ENCODE data around the gene TREM2. TPM values are rescaled to one million over a fixed set of nuclear protein-coding genes. Genes with fewer than 3 reads are reported as not detected.

The TREM2 gene
- total RNA-seq, 1 experiment from 2014 or later: not detected

DNA sequence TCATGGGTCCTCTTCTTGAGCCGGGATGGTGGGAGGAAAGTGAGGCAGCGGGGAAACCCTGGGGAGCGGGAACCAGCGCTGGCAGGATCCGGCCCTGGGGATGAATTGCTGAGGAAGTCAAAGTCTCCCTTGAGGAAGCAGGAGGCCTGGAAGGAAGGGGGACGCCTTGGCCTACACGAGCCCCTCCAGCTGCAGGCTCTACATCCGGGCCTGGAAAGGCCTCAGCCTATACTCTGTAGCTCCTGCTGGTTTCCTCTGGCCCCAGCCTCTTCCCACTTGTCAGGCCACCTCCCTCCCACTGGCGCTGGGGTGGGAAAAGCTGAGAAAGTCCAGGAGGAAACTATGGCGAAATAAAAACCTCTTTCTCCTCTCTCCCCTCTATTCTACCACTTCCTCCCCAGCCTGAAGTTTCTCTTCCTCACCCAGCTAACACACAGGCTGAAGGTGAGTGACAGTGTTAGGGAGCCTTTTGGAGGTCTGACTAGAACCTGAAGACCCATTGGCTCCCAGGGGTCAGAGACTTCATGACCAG is 23.2 kb upstream of the TREM2 start:
- DNase-seq (ENCODE audit: low spot score): no peak
- in situ Hi-C loops (cut with HindIII; ENCODE audit: low sequenced_read_pairs): no loop called here

DNA sequence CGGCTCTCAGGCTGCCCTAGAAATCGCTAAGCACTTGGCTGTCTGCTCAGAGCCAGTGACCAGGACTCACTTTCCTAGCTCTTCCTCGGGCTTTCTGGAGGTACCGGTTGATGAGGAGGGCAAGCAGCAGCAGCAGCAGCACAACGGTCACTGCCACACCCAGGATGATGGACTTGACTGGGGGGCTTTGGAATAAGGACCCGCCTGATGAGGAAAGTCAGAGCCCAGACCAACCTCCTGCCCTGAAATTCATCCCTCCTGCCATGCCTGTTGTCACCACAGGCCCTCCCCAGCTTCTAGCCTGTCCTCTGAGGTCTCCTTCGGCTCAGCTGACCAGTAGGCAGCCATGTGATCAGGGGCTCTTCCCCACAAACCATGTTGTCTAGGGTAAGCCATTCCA is 21.8 kb upstream of the TREM2 start:
- no peak for DNase-seq (ENCODE audit: low spot score)
- in situ Hi-C loops (cut with HindIII; ENCODE audit: low sequenced_read_pairs): no loop called here

DNA sequence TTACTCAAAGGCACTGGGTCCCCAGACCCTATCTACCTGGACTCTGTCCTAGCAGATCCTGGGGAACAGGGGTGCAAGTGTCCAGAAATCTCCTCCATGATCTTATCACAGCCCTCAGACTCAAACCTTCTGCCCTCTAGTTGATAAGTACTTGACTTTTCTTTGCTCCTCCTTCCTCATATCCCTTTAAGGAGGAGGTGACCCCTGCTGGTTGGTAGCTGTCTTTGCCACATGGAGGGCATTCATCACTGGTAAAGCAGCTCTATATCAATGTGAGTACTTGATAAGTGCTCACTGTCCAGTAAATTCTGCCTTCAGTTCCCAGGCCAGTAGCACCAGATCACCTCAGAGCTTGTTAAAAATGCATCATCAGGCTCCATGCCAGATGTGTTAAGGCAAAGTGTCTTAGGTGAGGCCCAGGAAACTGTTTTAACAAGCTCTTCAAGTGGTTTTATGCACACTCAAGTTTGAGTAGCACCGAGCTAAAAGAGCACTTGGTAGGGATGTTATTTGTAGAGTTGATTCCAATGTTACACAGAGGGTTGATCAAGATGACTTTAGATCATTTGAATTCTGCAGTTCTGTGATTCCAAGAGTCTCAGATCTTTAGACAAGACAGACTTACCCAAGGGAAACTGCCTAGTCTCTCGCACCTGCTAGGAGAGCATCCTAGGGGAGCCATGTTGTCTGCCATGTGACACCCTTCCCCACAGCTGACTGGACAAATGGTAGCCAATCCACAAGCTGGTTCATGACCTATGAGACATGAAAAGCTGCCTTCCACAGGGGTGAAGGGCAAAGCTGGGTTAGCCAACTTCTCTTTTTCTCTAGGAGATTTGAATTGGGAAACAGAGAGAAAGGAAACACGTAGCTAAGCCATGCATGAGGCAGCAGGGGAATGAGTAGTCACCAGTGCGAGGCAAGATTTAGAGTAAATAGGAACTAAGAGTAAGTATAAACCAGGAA is 19.4 kb upstream of the TREM2 start:
- peak; percentile 12 for DNase-seq (ENCODE audit: low spot score)
- in situ Hi-C loops (cut with HindIII; ENCODE audit: low sequenced_read_pairs): no loop called here

DNA sequence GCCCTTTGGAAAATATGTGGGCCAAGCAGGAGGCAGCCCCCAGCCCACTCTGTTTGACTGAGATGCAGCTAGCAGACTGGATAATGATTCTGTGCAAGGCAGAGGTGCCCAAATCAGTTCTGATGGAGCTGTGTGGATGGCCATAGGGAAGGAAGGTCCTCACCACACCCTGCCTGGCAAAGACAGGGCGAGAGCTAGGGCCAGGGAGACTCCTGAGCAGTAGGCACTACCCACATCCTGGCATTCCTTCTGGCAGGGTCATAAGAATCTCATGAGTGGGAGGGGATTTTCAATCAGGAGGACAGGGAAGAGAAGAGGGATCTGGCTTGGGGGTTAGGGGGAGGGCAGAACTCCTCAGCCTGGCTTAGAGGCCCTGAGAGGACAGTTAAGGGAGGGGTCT is 18.6 kb upstream of the TREM2 start:
- no peak for DNase-seq (ENCODE audit: low spot score)
- in situ Hi-C loops (cut with HindIII; ENCODE audit: low sequenced_read_pairs): no loop called here

DNA sequence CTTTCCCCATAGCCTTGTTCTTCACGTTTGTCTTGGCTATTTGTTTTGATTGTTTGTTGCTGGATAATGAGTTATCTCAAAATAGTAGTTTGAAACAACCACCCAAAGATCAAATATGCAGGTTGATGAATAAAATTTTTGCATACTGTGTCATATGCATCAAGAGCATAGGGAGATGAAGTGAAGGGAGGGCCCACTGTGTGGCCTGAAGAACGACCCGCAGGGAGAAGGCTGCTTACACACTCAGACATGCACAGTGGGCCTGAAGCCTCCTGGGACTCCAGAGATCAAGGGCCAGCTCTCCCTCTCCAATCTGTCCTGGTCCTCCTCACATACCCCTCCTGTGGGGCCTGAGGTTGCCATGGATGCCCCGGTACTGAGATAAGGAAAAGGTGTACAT is 16.2 kb upstream of the TREM2 start:
- in situ Hi-C loops (cut with HindIII; ENCODE audit: low sequenced_read_pairs): no loop called here
- no peak for DNase-seq (ENCODE audit: low spot score)

DNA sequence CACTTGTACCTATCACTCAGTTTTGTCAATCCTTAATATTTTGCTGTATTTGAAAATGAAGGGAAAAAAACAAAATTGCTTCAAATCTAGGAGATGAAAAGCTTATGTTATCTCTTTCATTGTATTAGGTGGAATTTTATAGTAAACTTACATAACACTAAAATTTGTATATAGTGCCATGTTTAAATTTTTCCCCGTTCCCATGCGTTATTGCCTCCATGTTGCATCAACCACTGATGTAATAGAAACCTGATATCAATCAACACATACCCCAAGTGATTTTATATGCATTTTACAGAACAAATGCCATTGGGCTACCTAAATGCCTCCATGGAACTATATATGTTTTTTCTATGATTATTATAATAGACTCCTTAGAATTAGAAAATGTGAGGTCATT is 14.8 kb upstream of the TREM2 start:
- no peak for DNase-seq (ENCODE audit: low spot score)
- in situ Hi-C loops (cut with HindIII; ENCODE audit: low sequenced_read_pairs): no loop called here

DNA sequence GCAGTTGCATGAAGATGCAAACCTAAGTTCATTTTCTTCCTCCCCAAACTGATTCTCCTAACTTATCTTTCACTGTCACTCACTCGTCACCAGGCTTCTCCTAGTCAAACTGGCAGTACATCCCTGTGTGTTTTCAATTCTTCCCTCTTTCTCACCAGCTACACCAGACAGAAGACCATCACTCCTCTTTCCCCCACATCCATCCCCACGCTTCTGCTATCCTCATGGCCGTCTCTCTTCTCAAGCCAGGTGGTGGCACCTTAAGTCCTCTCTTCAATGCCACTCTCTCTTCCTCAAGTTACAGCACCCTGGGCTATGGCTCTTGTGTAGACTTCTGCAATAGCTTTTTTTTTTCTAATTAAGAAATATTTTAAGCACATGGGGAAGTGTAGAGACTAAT is 14.4 kb upstream of the TREM2 start:
- in situ Hi-C loops (cut with HindIII; ENCODE audit: low sequenced_read_pairs): no loop called here
- DNase-seq (ENCODE audit: low spot score): no peak

DNA sequence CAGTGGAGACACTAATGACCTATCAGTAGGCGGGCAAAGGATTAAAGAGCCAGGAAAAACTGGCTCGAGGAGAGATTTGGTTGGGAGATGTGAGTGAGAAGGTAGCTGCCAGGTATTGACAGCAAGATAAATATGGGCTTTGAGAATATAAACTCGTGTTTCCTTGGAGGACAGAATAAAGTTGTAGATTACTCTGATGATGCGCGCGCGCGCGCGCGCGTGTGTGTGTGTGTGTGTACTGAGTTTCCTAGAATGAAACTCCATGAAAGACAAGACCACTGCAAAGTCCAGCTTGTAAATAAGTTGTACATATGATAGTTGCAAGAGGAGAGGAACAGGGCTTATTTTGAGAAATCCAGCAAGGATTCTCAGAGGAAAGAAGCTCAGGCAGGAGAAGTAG is 13.3 kb upstream of the TREM2 start:
- DNase-seq (ENCODE audit: low spot score): no peak
- in situ Hi-C loops (cut with HindIII; ENCODE audit: low sequenced_read_pairs): no loop called here

DNA sequence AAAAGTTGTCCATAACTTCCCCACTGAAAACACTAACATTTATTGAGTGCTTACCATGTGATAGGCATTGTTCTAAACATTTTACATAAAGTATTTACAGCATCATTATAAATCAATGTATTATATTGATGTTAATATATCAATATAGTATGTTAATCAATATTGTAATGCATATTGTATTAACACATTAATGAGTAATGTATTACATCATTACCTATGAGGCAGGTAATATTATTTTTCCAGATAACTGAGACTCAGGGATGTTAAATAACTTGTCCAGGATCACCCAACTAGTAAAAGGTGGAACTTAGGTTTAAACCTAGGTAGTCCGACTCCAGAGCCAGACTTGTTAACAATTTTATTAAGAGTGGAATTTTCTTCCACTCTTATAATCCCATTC is 12.2 kb upstream of the TREM2 start:
- DNase-seq (ENCODE audit: low spot score): no peak
- in situ Hi-C loops (cut with HindIII; ENCODE audit: low sequenced_read_pairs): no loop called here

DNA sequence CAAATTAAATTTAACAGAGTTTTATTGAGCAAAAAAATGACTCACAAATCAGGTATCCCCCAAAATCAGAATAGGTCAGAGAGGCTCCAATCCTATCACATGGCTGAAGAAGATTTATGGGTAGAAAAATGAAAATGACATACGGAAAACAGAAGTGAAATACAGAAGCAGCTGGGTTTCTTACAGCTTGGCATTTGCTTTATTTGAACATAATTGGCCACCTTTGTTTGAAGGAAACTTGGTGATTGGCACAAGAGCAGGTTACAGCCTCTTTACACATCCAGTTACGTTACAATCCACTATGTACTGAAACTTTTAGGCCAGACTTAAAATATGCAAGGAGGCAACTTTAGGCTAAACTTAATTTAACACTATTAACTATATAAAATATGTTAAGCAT is 11.7 kb upstream of the TREM2 start:
- no peak for DNase-seq (ENCODE audit: low spot score)
- in situ Hi-C loops (cut with HindIII; ENCODE audit: low sequenced_read_pairs): no loop called here

DNA sequence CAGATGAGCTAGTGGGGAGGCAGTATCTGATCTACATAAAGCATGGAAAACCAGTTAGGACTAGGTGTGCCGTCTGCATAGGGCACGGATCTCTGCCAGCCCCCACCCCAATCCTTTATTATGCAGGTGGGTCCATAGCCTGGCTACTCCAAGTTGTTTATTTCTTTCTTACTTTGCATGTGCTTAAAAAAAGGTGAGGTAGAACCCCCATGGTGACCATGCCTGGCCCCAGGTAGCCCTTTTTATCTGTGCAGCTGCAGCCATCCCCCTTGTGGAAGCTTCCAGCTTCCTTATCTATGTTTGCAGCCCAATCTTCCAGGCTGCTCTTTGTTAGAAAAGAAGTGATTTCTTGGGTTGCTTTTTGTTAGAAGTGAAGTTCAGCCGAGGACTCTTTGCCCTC is 9.0 kb upstream of the TREM2 start:
- DNase-seq (ENCODE audit: low spot score): no peak
- in situ Hi-C loops (cut with HindIII; ENCODE audit: low sequenced_read_pairs): no loop called here

DNA sequence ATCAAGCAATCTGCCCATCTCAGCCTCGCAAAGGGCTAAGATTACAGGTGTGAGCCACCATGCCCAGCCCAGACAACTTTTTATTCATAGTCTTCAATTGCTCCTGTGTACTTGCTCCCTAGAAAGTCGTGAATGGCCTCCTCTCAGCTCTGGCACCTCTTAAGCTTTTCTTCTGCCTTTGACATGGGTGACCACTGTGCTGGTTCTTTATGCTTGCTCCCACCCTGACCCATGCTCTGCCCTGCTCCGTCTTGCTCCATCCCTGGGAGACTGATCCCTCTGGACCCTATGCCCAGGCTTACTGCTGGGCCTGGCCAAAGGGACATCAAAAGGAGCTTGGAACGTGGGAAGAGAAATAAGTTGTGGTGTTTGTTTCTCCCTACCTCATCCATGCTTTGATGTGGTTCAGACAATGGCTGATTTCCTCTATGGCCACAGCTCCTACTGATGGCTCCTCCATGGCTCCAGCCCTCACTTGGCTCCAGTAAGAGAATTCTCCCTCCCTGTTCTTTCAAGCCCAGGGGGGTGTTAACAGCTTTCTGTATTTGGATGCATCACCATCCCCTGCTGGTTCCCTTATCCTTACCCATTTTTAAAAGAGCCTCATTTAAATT is 7.7 kb upstream of the TREM2 start:
- in situ Hi-C loops (cut with HindIII; ENCODE audit: low sequenced_read_pairs): no loop called here
- no peak for DNase-seq (ENCODE audit: low spot score)

DNA sequence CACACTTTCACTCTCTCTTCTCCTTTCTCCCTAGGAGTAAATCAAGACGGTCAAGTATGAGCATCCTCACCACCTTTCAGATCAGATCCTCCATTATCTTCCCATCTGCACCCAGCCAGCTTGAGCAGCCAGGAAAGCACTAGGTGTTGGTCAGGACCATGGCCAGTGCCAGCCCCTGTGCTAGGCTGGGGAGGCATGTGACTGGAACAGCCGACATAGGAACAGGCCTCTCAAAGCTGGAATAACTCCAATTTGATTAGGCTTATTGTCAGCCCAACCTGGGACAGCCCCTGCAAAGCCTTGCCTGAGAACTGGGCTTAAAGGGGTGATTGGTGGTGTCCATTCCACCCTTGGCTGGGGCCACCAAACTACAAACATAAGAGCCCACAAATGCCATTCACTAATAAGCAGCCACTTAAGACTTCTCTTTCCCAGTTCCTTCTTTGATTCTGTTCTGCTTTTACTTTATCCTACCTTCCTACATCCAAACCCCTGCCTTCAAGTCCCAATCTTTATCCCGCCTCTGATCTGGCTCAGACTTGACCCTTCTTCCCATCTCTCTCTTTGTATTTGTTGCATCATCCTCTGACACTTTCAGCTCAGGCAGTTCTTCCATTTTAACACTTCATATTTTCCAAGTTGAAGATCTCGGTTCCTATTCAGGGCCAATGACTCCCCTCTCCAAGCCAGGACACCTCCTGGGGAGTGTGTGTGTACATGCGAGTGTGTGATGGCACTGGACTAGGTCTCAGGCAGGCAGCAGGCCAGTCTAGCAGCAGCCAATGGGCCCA is 4.5 kb upstream of the TREM2 start:
- DNase-seq (ENCODE audit: low spot score): no peak
- in situ Hi-C loops (cut with HindIII; ENCODE audit: low sequenced_read_pairs): no loop called here

DNA sequence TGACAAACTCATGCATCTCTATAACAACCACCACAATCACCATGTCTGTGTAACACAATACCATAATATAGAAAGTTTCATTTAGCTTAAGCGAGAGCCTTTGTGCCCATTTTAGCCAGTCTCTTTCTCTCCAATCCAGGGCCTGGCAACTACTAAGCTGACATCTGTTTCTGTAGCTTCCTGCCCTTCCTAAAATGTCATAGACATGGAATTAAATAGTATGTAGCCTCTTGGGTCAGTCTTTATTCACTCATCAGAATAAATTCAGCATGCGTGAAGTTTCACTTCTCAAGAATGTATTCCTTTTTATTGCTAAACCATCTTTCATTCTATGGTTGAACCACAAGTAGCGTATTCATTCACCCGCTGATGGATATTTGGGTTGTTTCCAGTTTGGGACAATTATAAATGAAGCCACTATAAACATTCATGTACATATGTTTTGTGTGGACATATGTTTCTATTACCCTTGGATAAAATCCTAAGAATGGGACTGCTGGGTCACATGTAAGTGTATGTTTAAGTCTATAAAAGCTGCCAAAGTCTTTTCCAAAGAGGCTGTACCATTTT is 1.7 kb upstream of the TREM2 start:
- in situ Hi-C loops (cut with HindIII; ENCODE audit: low sequenced_read_pairs): no loop called here
- no peak for DNase-seq (ENCODE audit: low spot score)

DNA sequence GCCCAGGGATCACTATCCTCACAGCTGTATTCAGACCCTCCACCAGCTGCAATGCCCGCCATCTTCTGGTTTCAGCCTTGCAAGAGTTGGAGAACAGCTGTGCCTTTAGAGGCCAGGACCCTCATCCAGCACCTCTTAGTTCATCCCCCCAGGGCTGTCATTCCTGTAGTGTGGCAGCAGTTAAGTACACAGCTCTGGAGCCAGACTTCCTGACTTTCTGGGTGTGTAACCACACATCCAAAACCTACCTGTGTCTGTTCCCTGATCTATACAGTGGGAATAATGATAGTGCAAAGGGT is 452 bp upstream of the TREM2 start:
- in situ Hi-C loops (cut with HindIII; ENCODE audit: low sequenced_read_pairs): no loop called here
- no peak for DNase-seq (ENCODE audit: low spot score)

DNA sequence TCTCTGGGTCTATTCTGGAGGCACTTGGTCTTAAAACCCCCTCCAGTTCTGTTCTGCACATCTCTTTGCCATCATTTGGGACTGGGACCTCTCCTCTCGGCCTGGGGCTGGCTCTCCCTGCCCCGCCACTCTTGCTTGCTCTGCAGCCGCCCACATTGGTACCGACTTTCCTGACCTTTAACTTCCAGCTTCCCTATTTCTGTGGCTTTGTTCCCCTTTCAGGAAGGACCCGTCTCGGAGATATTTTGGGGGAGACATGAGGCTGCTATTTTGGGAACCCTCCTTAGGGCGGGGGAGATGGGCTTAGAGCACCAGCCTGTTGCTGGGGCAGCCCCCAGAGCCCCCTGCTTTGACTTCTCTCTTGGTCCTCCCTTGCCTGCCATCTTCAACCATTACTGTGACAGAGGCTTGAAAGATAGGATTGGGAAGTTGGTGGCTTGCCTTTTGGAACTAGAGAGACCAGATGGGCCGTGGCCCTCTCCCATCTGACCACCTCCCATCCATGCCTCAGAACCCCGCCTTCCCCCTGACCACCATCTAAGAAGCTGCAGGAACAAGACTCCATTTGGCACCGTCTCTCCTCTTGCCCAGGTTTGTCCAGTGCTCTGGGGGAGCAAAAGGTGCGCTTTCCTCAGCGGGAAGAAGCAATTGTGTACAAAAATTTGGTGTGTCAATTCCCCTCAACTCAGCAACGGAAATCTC is 914 bp downstream of the TREM2 start:
- in situ Hi-C loops (cut with HindIII; ENCODE audit: low sequenced_read_pairs): no loop called here

DNA sequence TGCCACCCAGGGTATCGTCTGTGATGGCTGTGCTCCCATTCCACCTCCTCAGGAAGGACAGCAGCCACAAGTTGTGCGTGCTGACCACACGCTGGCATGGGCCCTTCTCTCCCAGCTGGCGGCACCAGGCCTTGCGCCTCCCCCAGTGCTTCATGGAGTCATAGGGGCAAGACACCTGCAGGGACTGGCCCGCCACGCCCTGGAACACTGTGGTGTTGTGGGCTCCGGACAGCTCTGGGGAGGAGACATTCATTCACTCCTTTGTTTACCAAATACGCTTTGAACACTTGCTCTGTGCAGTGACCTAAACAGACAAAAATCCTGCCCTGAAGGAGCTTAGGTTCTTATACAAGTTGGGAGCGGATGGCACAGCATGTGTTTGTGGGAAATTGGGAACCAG is 1.5 kb downstream of the TREM2 start:
- in situ Hi-C loops (cut with HindIII; ENCODE audit: low sequenced_read_pairs): no loop called here
- no peak for DNase-seq (ENCODE audit: low spot score)

More for the DNA sequence above, 914 bp downstream of the TREM2 start:
- DNase-seq (ENCODE audit: low spot score): no peak

DNA sequence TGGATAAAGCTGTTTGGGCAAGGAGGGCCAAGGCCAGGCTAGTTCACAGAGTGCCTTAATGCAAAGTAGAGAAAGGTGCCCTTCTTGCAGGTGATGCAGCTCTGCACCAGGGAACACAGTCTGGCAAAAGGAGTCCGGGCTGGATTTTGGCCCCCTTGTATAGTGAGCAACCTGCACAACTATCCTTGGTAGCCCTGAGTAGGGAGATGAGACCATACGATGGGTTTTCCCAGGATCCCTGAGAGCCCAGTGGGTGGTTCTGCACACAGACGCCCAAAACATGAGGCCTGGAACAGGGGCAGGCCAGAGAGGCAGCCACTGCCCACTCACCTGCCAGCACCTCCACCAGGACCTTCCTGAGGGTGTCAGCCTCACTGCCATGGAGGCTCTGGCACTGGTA is 2.0 kb downstream of the TREM2 start:
- no peak for DNase-seq (ENCODE audit: low spot score)
- in situ Hi-C loops (cut with HindIII; ENCODE audit: low sequenced_read_pairs): no loop called here

DNA sequence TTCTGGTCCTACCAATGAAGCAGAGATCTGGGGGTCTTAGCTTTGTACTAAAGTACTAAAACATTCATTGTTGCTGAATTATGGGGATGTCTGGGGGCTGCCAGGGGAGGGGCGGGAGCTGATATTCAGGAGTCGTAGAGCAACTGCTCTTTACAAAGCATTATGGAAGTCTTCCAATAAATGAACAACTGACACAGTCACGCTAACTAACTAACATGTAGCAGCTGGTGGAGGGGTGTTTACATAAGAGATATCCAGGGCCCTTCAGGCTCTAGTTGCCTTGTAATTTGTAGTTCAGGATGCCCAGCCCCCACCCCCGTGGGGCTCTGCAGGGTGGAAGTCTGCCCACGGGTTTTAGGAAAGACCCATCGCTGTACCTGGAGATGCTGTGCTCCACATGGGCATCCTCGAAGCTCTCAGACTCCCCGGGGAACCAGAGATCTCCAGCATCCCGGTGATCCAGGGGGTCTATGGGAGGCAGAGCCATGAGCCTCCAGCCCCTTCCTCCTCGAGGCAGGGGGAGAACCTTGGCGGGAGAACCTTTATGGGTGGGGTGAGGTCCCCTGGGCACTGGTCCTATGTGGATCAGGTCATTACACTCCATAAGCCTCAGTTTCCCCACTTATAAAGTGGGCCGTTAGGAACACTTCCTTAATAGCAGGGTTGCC is 3.4 kb downstream of the TREM2 start:
- DNase-seq (ENCODE audit: low spot score): no peak
- in situ Hi-C loops (cut with HindIII; ENCODE audit: low sequenced_read_pairs): no loop called here
